ENCODE results near the gene PLXDC1. TPM values are rescaled to one million over a fixed set of nuclear protein-coding genes. Genes with fewer than 3 reads are reported as not detected.
"Not testable (repeated sequence)": the region's sequence is repeated elsewhere in the genome, so short reads cannot be mapped to it uniquely, and the experiment has no call there.

PLXDC1 gene
- total RNA-seq, 2 donors from 2014 or later = 16.0 to 27.2 TPM

DNA sequence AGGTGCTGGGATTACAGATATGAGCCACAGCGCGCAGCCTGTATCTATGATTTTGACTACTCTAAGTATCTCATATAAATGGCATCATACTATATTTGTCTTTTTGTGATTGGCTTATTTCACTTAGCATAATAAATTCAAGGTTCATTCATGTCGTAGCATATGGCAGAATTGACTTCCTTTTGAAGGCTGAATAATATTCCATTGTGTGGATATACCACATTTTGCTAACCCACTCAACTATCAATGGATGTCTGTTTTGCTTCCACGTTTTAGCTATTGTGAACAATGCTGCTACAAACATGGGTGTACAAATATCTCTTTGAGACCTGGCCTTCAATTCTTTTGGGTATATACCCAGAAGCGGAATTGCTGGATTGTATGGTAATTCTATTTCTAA lies 10.1 kb downstream of the PLXDC1 start:
- intact Hi-C loops (cut with DNase I) = no loop called here
- DNase-seq (ENCODE audit: low spot score) = no peak

DNA sequence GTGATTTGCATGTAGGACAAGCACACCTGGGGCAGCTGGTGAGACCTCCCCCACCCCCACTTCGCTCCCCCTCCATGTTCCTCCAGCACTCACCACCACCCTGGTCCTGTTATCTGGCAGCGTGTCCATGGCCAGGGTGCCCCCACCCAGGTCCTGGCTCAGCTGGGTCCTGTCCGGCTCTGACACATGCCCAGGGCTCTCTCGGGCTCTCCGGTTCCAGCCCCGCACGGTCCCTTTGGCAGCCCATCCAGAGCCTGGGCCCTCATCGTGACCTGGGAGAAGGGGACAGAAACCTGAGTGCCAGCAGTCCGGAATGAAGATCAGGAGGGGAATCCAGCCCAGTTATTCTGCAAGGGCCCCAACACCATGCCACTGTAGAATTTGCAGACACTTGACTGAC lies 11.9 kb downstream of the PLXDC1 start:
- no peak for DNase-seq (ENCODE audit: low spot score)
- intact Hi-C loops (cut with DNase I) = no loop called here

DNA sequence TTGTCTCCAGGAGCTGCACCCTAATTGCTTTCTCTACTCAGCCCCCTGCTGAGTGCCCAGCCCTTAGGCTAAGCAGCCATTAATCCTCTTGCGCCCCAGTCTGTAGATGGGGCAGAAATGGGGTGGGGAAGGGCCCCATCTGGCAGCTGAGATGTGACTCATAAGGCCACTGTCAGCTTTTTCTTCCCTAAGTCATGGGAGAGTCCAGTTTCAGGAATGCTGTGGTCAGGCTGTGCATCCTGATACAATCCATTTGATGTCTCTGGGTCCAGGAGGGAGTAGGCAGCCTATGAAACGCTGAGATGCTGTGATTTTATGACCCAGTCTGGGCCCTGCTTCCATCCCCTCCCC lies 12.3 kb downstream of the PLXDC1 start:
- DNase-seq (ENCODE audit: low spot score) = no peak
- intact Hi-C loops (cut with DNase I) = no loop called here

GRCh38 chr17:39138431-39139160 lies 12.8 kb downstream of the PLXDC1 start:
- intact Hi-C loops (cut with DNase I) = no loop called here
- no peak for DNase-seq (ENCODE audit: low spot score)

- no peak for DNase-seq (ENCODE audit: low spot score)
- intact Hi-C loops (cut with DNase I) = no loop called here
Observed at GRCh38 chr17:39134878-39135277, 16.6 kb downstream of the PLXDC1 start.

DNA sequence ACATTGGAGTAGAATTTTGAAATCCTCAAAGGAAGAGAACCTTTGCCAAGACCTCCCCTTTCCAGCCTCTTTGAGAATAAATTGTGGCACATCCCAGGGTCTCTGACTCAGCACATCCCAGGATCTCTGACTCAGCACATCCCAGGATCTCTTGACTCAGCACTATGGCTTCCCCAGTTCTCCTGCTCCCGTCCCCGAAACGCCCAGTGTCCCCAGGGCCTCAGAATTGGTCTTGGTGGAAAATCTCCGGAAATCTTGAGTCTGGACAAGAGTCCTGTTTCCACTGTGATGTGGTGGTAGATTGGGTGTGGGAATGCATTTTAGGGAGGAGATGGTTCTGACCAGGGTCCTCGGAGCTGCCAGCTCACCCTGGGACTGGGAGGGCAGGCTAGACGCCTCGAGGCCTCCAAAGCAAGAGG lies 19.2 kb downstream of the PLXDC1 start:
- DNase-seq (ENCODE audit: low spot score) = no peak
- intact Hi-C loops (cut with DNase I) = no loop called here

- DNase-seq (ENCODE audit: low spot score) = no peak
- intact Hi-C loops (cut with DNase I) = no loop called here
Observed at GRCh38 chr17:39131616-39132015, 19.8 kb downstream of the PLXDC1 start.

DNA sequence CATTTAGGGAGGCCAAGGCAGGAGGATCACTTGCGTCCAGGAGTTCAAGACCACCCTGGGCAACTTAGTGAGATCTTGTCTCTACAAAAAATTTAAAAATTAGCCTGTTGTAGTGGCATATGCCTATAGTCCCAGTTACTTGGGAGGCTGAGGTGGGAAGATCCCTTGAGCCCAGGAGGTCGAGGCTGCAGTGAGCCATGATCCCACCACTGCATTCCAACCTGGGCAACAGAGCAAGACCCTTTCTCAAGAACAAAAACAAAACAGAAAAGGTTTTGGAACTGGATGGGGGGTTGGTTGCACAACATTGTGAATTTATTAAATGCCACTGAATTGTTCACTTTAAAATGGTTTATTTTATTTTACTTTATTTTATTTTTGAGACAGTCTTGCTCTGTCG lies 21.2 kb downstream of the PLXDC1 start:
- intact Hi-C loops (cut with DNase I) = no loop called here
- no peak for DNase-seq (ENCODE audit: low spot score)

DNA sequence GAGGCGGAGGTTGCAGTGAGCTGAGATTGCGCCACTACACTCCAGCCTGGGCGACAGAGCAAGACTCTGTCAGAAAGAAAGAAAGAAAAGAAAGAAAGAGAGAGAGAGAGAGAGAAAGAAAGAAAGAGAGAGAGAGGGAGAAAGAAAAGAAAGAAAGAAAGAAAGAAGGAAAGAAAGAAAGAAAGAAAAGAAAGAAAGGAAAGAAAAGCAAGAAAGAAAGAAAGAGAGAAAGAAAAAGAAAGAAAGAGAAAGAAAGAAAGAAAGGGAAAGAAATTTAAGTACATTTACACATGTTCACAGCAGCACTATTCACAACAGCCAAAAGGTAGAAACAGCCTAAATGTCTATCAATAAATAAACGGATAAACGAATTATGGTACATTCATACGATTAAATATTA lies 21.9 kb downstream of the PLXDC1 start:
- intact Hi-C loops (cut with DNase I); DNase-seq (ENCODE audit: low spot score): not testable (repeated sequence)

DNA sequence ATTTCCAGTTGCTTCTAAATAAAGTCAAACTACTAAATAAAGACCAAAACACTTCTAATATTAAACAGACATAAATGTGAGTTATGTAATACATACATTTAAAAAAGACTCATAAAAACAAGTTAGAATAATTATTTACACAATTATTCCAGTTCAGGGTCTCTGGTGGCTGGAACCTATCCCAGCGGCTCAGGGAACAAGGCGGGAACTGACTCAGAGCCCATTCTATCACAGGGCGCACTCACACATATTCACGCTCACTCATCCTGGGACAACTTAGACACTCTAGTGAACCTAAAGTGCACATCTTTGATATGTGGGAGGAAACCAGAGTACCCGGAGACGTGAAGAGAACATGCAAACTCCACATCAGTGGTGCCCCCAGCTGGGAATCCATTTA lies 25.0 kb downstream of the PLXDC1 start:
- intact Hi-C loops (cut with DNase I) = no loop called here

GRCh38 chr17:39125143-39125875 lies 26.1 kb downstream of the PLXDC1 start:
- intact Hi-C loops (cut with DNase I) = no loop called here
- no peak for DNase-seq (ENCODE audit: low spot score)

More for the DNA sequence above, 25.0 kb downstream of the PLXDC1 start:
- DNase-seq (ENCODE audit: low spot score) = no peak

GRCh38 chr17:39123627-39124026 lies 27.8 kb downstream of the PLXDC1 start:
- intact Hi-C loops (cut with DNase I) = no loop called here
- no peak for DNase-seq (ENCODE audit: low spot score)

DNA sequence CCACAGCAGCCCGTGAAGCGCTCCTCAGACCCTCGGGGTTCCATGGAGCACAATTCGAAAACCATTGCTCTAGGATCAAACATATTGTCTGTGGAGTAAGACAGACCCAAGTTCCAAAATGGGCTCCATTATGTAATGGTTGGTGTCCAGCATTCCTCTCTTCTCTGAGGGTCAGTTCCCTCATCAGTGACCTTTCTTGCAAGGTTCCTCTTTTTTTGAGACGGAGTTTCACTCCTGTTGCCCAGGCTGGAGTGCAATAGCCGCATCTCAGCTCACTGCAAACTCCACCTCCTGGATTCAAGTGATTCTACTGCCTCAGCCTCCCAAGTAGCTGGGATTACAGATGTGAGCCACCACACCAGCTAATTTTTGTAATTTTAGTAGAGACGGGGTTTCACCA lies 28.4 kb downstream of the PLXDC1 start:
- intact Hi-C loops (cut with DNase I) = no loop called here
- no peak for DNase-seq (ENCODE audit: low spot score)

DNA sequence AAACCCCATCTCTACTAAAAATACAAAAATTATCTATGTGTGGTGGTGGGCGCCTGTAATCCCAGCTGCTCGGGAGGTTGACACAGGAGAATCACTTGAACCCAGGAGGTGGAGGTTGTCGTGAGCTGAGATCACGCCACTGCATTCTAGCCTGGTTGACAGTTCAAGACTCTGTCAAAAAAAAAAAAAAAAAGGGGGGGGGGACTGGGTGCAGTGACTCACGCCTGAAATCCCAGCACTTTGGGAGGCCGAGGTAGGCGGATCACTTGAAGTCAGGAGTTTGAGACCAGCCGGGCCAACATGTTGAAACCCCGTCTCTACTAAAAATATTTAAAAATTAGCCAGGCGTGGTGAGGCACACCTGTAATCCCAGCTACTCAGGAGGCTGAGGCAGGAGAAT lies 29.5 kb downstream of the PLXDC1 start:
- DNase-seq (ENCODE audit: low spot score); intact Hi-C loops (cut with DNase I): not testable (repeated sequence)

DNA sequence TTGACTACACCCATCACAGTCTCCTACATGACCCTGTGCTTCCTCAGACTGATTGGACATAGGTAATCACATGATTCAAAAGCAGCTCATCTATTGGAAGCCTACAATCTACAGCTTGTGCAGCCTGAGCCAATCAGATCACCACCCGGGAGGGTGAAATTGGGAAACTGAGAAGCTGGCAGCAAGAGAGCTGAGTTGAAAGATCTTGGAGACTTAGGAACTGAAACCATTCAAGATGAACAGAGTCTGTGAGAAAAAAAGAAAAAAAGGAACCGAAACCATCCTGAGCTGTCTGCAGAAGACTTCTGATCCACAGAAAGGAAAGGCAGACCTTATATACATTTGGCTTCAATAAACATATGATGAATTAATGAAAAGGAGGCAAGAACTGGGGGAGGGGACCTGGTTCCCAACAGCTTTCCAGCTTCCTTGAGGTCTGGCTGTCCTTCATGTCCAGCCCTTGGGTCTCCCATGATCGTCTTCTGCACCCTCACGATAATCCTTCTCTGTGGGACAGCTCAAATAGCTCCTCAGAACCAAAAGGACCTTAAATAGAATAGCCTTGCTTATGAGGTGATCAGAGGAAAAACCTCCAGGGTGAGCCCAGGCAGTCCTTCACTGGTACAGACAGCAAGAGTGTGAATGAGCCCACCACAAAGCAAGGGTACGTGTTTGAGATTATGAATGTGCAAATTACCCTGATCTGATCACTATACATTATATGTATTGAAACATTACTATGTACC lies 32.6 kb downstream of the PLXDC1 start:
- DNase-seq (ENCODE audit: low spot score) = no peak
- intact Hi-C loops (cut with DNase I) = loop anchor here in 1 of 2 donors (1.0 kb wide), 1 partner anchor 29 kb away; no protein-coding TSS in a partner anchor

- intact Hi-C loops (cut with DNase I) = no loop called here
- DNase-seq (ENCODE audit: low spot score) = no peak
Observed at GRCh38 chr17:39116224-39116623, 35.2 kb downstream of the PLXDC1 start.

- DNase-seq (ENCODE audit: low spot score) = no peak
- intact Hi-C loops (cut with DNase I) = no loop called here
Observed at GRCh38 chr17:39115135-39115534, 36.3 kb downstream of the PLXDC1 start.

DNA sequence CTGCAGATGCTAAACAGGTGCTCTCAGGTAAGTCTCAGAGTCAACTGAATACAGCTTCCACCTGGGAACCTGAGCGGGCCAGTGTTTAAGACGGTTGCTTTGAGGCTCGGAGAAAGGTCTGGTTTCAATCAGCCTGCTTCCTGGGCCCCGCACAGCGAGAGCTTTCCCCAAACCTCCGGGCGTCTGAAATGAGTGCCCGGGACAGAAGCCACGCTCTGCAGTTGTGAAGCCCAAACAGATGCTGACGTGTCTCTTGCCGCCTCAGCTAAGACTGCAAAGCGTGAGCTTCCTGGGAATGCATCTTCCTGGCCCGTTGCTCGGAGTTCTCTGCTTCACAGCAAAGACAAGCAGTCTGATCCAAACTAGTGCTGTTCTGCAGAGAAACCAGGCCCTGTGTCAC lies 36.7 kb downstream of the PLXDC1 start:
- intact Hi-C loops (cut with DNase I) = no loop called here

GRCh38 chr17:39113871-39114270 lies 37.6 kb downstream of the PLXDC1 start:
- no peak for DNase-seq (ENCODE audit: low spot score)
- intact Hi-C loops (cut with DNase I) = no loop called here

More for the DNA sequence above, 36.7 kb downstream of the PLXDC1 start:
- no peak for DNase-seq (ENCODE audit: low spot score)

GRCh38 chr17:39110435-39111136 lies 40.9 kb downstream of the PLXDC1 start:
- intact Hi-C loops (cut with DNase I) = no loop called here
- no peak for DNase-seq (ENCODE audit: low spot score)

Measured in posterior vena cava (tissue), 2 donors.